ENCODE data around the gene ADORA1.

Gene ADORA1

GRCh38 chr1:203153051-203153988 lies 25.8 kb downstream of the ADORA1 start (continued):
- no peak for TF ChIP-seq ZNF292 (tag by site-specific recombination; IDR thresholded peaks at IDR 0.05; ENCODE audit: borderline replicate concordance, low read depth)
- TF ChIP-seq ZNF776 (tag by site-specific recombination; IDR thresholded peaks at IDR 0.05; ENCODE audit: borderline replicate concordance): no peak
- peak; percentile 38; the same call in 1 of the 2 replicates for TF ChIP-seq OSR2 (tag by site-specific recombination; IDR thresholded peaks at IDR 0.05)
- TF ChIP-seq ZNF530 (tag by site-specific recombination; IDR thresholded peaks at IDR 0.05; ENCODE audit: low read depth): no peak
- TF ChIP-seq ZNF423 (tag by site-specific recombination; IDR thresholded peaks at IDR 0.05): peak; percentile 71
- TF ChIP-seq ZNF132 (tag by site-specific recombination; IDR thresholded peaks at IDR 0.05; ENCODE audit: borderline replicate concordance): no peak
- no peak for TF ChIP-seq ZNF549 (tag by site-specific recombination; IDR thresholded peaks at IDR 0.05)
- no peak for TF ChIP-seq ZBTB21 (tag by site-specific recombination; IDR thresholded peaks at IDR 0.05)
- TF ChIP-seq ZNF621 (tag by site-specific recombination; IDR thresholded peaks at IDR 0.05): no peak
- TF ChIP-seq, protein P1, sequence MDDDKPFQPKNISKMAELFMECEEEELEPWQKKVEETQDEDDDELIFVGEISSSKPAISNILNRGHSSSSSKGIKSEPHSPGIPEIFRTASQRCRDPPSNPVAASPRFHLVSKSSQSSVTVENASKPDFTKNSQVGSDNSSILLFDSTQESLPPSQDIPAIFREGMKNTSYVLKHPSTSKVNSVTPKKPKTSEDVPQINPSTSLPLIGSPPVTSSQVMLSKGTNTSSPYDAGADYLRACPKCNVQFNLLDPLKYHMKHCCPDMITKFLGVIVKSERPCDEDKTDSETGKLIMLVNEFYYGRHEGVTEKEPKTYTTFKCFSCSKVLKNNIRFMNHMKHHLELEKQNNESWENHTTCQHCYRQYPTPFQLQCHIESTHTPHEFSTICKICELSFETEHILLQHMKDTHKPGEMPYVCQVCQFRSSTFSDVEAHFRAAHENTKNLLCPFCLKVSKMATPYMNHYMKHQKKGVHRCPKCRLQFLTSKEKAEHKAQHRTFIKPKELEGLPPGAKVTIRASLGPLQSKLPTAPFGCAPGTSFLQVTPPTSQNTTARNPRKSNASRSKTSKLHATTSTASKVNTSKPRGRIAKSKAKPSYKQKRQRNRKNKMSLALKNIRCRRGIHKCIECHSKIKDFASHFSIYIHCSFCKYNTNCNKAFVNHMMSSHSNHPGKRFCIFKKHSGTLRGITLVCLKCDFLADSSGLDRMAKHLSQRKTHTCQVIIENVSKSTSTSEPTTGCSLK (tag by site-specific recombination; IDR thresholded peaks at IDR 0.05): no peak
- TF ChIP-seq ZIC2 (tag by site-specific recombination; IDR thresholded peaks at IDR 0.05): peak; percentile 99
- TF ChIP-seq ZNF133 (tag by site-specific recombination; IDR thresholded peaks at IDR 0.05): no peak
- TF ChIP-seq, protein P2, sequence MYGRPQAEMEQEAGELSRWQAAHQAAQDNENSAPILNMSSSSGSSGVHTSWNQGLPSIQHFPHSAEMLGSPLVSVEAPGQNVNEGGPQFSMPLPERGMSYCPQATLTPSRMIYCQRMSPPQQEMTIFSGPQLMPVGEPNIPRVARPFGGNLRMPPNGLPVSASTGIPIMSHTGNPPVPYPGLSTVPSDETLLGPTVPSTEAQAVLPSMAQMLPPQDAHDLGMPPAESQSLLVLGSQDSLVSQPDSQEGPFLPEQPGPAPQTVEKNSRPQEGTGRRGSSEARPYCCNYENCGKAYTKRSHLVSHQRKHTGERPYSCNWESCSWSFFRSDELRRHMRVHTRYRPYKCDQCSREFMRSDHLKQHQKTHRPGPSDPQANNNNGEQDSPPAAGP (tag by site-specific recombination; IDR thresholded peaks at IDR 0.05): peak; percentile 28; the same call in 1 of the 2 replicates
- no peak for TF ChIP-seq ZNF391 (tag by site-specific recombination; IDR thresholded peaks at IDR 0.05; ENCODE audit: borderline replicate concordance, low read depth)
- TF ChIP-seq ZNF585B (tag by site-specific recombination; IDR thresholded peaks at IDR 0.05): no peak
- no peak for TF ChIP-seq ELK4 (IDR thresholded peaks at IDR 0.05; ENCODE audit: borderline replicate concordance, low read depth, low read length)
- TF ChIP-seq IKZF3 (tag by site-specific recombination; IDR thresholded peaks at IDR 0.05): 0 out of 2 replicates have a peak, but pooled peaks have one; percentile 9
- TF ChIP-seq, protein P3, sequence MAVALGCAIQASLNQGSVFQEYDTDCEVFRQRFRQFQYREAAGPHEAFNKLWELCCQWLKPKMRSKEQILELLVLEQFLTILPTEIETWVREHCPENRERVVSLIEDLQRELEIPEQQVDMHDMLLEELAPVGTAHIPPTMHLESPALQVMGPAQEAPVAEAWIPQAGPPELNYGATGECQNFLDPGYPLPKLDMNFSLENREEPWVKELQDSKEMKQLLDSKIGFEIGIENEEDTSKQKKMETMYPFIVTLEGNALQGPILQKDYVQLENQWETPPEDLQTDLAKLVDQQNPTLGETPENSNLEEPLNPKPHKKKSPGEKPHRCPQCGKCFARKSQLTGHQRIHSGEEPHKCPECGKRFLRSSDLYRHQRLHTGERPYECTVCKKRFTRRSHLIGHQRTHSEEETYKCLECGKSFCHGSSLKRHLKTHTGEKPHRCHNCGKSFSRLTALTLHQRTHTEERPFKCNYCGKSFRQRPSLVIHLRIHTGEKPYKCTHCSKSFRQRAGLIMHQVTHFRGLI (tag by site-specific recombination; IDR thresholded peaks at IDR 0.05): no peak
- peak; percentile 61 for TF ChIP-seq GLIS1 (tag by site-specific recombination; IDR thresholded peaks at IDR 0.05)
- TF ChIP-seq SCRT2 (tag by site-specific recombination; IDR thresholded peaks at IDR 0.05): 0 out of 2 replicates have a peak, but pooled peaks have one; percentile 25
- TF ChIP-seq, protein P4, sequence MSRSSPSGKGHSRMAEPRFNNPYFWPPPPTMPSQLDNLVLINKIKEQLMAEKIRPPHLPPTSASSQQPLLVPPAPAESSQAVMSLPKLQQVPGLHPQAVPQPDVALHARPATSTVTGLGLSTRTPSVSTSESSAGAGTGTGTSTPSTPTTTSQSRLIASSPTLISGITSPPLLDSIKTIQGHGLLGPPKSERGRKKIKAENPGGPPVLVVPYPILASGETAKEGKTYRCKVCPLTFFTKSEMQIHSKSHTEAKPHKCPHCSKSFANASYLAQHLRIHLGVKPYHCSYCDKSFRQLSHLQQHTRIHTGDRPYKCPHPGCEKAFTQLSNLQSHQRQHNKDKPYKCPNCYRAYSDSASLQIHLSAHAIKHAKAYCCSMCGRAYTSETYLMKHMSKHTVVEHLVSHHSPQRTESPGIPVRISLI (tag by site-specific recombination; IDR thresholded peaks at IDR 0.05): no peak
- TF ChIP-seq ZBTB8A (tag by site-specific recombination; IDR thresholded peaks at IDR 0.05): peak; percentile 52

Measured in HEK293 (cell line).